GM12801 (cell line): Measurements from ENCODE around the gene CCDC197.

Experiments
- CTCF ChIP-seq: IDR thresholded peaks from one replicate; pipeline ENCODE4 v1.5.1; 2011; ENCODE audit warnings: control low read depth; ENCODE audit not compliant: insufficient read length; ENCODE audit errors: extremely low read depth

CCDC197 gene

GRCh38 chr14:94029671-94030203 lies 32.6 kb downstream of the CCDC197 start:
- TF ChIP-seq CTCF, result no peak

- no peak for TF ChIP-seq CTCF
Measured at GRCh38 chr14:94030571-94030970, 33.5 kb downstream of the CCDC197 start.

GRCh38 chr14:94031161-94031882 lies 34.2 kb downstream of the CCDC197 start:
- no peak for TF ChIP-seq CTCF

- no peak for TF ChIP-seq CTCF
Measured at GRCh38 chr14:94031883-94032279, 34.8 kb downstream of the CCDC197 start.

GRCh38 chr14:94034886-94035285 lies 37.8 kb downstream of the CCDC197 start:
- no peak for TF ChIP-seq CTCF

GRCh38 chr14:94036313-94037167 lies 39.4 kb downstream of the CCDC197 start:
- TF ChIP-seq CTCF, result no peak

- TF ChIP-seq CTCF, result no peak
Measured at GRCh38 chr14:94037954-94038353, 40.9 kb downstream of the CCDC197 start.
